Kidney (tissue), 14 donors: ENCODE data around the gene IP6K3. TPM values are rescaled to one million over a fixed set of nuclear protein-coding genes. Genes with fewer than 3 reads are reported as not detected.

Source experiments
- DNase-seq, 5 donors: peaks; one replicate each; pipeline ENCODE4 v3.0.0-alpha.2; 2013 to 2020
- FAIRE-seq: peaks from 2 replicates; lab custom pipeline; 2012; peaks lifted over from hg19 to GRCh38; lab: Jason Lieb, UNC
- H3K27ac ChIP-seq, 2 donors: one replicate each; pipeline ENCODE4 v1.7.0; 2013; ENCODE audit warnings: low read depth in 2 of 2, low read length in 2 of 2, inconsistent platforms in 1 of 2
- H3K27me3 ChIP-seq: one replicate; pipeline ENCODE4 v1.7.1; 2013; ENCODE audit warnings: low read length, inconsistent platforms; ENCODE audit not compliant: control insufficient read depth, insufficient read depth
- H3K36me3 ChIP-seq, 3 donors: one replicate each; pipeline versions ENCODE4 v1.7.0 to v1.7.1; 2013; ENCODE audit warnings: low read length in 3 of 3, control low read depth in 1 of 3, inconsistent platforms in 1 of 3; ENCODE audit not compliant: insufficient read depth in 3 of 3, control insufficient read depth in 2 of 3
- H3K4me1 ChIP-seq, 3 donors: one replicate each; pipeline versions ENCODE4 v1.7.0 to v1.7.1; 2013; ENCODE audit warnings: low read length in 3 of 3, inconsistent platforms in 1 of 3, low read depth in 1 of 3; ENCODE audit not compliant: control insufficient read depth in 2 of 3, insufficient read depth in 2 of 3
- H3K4me3 ChIP-seq, 3 donors: one replicate each; pipeline versions ENCODE4 v1.7.0 to v1.8.1; 2013; ENCODE audit warnings: low read length in 3 of 3, control low read depth in 1 of 3, inconsistent platforms in 1 of 3
- H3K9ac ChIP-seq, 3 donors: one replicate each; pipeline versions ENCODE4 v1.7.0 to v1.7.1; 2013; ENCODE audit warnings: low read length in 3 of 3, control low read depth in 1 of 3, inconsistent platforms in 1 of 3
- H3K9me3 ChIP-seq, 3 donors: one replicate each; pipeline versions ENCODE4 v1.7.0 to v1.7.1; 2013; ENCODE audit warnings: low read length in 3 of 3, control low read depth in 1 of 3, inconsistent platforms in 1 of 3; ENCODE audit not compliant: control insufficient read depth in 2 of 3, insufficient read depth in 1 of 3
- intact Hi-C: fragments of 100-400 bp; cut with DNase I; formaldehyde crosslinking; loops from one replicate; pipeline ENCODE4 v1.11.1; 2022
- polyA plus RNA-seq: library from polyadenylated mRNA; stranded (reverse); fragments of 350-450 nt; fragmentation: Illumina TruSeq; extraction: RNeasy Lipid Tissue Mini Kit (QIAGEN cat#74804); gene quantifications from one replicate; pipeline ENCODE4 v1.2.3, GENCODE V29; 2014; ENCODE audit warnings: low read depth, low replicate concordance; ENCODE audit not compliant: insufficient read depth
- total RNA-seq: library from RNA; stranded (reverse); fragmentation: NEBNext Ultra II Directional; extraction: Animal tissue kit (Norgen Biotek cat#: 25700); gene quantifications from one replicate; pipeline ENCODE4 v1.2.1, GENCODE V29; 2021
- TF ChIP-seq, protein P1 (sequence below): IDR thresholded peaks from 3 replicates; pipeline ENCODE4 v1.5.1; 2012; ENCODE audit warnings: mild to moderate bottlenecking, moderate library complexity, borderline replicate concordance; ENCODE audit not compliant: insufficient read depth; ENCODE audit errors: extremely low read depth
- donor health status: control.
- donor health status: control.
- donor health status: control.
- donor health status: control.
- donor health status: control.
- donor health status: DM: yes; HTN: yes; CAD: no.
- donor health status: Normal renal cell carcinoma (clear cell type).

The IP6K3 gene
- total and polyA plus RNA-seq, 2 donors from 2014 or later: 0.47 to 4.0 TPM

DNA sequence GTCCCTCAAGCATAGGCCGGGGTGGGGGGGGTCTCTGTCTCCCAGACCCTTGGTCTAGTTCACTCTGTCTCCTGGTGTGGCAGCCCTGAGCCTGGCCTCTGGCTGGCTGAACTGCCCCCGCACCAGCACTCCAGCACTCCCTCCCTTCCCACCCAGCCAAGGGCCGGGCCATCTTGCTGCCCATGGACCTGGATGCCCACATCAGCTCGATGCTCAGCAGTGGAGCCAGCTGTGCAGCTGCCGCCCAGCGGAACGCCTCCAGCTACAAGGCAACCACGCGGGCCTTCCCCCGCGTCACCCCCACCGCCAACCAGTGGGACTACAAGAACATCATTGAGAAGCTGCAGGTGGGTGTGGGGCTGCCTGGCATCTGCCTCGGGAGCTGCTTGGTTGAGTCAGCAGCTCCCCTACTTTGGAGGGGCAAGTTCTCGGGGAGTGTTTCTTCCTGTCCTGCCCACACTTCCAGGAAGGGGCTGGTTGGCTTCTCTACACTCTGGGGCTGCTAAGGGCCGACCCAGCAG is 63.6 kb downstream of the IP6K3 start:
- peak in 2 of 5 donors; percentile 17 to 35 for DNase-seq
- no peak overlapping the region for H3K9ac ChIP-seq
- H3K4me1 ChIP-seq: no peaks in the 10 kb centered on the region
- H3K4me3 ChIP-seq: no peak overlapping the region
- no peaks in the 10 kb centered on the region for H3K9me3 ChIP-seq
- TF ChIP-seq, protein P1, sequence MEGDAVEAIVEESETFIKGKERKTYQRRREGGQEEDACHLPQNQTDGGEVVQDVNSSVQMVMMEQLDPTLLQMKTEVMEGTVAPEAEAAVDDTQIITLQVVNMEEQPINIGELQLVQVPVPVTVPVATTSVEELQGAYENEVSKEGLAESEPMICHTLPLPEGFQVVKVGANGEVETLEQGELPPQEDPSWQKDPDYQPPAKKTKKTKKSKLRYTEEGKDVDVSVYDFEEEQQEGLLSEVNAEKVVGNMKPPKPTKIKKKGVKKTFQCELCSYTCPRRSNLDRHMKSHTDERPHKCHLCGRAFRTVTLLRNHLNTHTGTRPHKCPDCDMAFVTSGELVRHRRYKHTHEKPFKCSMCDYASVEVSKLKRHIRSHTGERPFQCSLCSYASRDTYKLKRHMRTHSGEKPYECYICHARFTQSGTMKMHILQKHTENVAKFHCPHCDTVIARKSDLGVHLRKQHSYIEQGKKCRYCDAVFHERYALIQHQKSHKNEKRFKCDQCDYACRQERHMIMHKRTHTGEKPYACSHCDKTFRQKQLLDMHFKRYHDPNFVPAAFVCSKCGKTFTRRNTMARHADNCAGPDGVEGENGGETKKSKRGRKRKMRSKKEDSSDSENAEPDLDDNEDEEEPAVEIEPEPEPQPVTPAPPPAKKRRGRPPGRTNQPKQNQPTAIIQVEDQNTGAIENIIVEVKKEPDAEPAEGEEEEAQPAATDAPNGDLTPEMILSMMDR: no peak
- intact Hi-C loops: no loop called here
- peaks cover 0 to 2% (median 0%) of the 10 kb centered on the region in 3 donors for H3K36me3 ChIP-seq
- no peak overlapping the region for H3K27ac ChIP-seq
- FAIRE-seq: no peak
- no peaks in the 10 kb centered on the region for H3K27me3 ChIP-seq

DNA sequence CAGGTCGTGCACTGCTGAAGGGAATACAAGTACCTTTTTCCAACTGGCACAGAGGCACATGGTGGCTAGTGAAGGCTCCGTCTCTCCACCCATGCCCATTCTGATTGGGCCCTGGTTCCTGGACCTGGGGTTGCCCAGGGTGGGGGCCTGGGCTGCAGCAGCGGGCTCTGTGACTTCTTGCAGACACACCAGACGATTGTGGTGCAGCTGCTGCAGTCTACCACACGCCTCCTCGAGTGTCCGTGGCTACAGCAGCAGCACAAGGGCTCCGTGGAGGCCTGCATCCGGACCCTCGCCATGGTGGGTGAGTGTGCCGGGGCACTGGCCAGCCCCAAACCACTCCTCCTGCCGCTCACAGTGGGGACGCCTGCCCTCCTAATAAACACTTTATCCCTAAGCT is 64.4 kb downstream of the IP6K3 start:
- DNase-seq (no peak), FAIRE-seq (no peak)
- no peak overlapping the region for H3K9ac ChIP-seq
- TF ChIP-seq, protein P1: no peak
- no peaks in the 10 kb centered on the region for H3K27me3 ChIP-seq
- no peak overlapping the region for H3K27ac ChIP-seq
- H3K36me3 ChIP-seq: peaks cover 0 to 2% (median 0%) of the 10 kb centered on the region in 3 donors
- no peak overlapping the region for H3K4me3 ChIP-seq
- intact Hi-C loops: no loop called here
- H3K4me1 ChIP-seq: no peaks in the 10 kb centered on the region
- H3K9me3 ChIP-seq: no peaks in the 10 kb centered on the region

DNA sequence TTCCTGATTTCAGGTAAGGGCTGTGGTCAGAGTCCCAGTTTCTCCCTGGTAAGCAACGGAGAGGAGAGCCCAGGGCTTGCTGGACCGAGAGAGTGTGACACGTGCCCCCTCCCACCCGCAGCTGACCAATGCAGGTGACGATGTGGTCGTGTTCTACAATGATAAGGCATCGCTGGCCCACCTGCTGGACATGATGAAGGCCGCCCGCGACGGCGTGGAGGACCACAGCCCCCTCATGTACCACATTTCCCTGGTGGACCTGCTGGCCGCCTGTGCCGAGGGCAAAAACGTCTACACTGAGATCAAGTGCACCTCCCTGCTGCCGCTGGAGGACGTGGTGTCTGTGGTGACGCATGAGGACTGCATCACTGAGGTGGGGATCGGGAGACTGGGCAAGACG is 66.9 kb downstream of the IP6K3 start:
- Histone ChIP-seq H3K27ac (no peak overlapping the region), H3K4me3 (no peak overlapping the region), H3K27me3 (no peaks in the 10 kb centered on the region), H3K9ac (no peak overlapping the region), H3K9me3 (no peaks in the 10 kb centered on the region), H3K4me1 (no peaks in the 10 kb centered on the region), H3K36me3 (no peaks in the 10 kb centered on the region)
- DNase-seq: no peak
- TF ChIP-seq, protein P1: no peak
- no peak for FAIRE-seq
- intact Hi-C loops: no loop called here
